ENCODE results near the gene ZMYM3. TPM values are rescaled to one million over a fixed set of nuclear protein-coding genes. Genes with fewer than 3 reads are reported as not detected.
"Not testable (repeated sequence)": the region's sequence is repeated elsewhere in the genome, so short reads cannot be mapped to it uniquely, and the experiment has no call there.

The ZMYM3 gene
- total RNA-seq, 1 experiment from 2014 or later: 42.9 TPM

DNA sequence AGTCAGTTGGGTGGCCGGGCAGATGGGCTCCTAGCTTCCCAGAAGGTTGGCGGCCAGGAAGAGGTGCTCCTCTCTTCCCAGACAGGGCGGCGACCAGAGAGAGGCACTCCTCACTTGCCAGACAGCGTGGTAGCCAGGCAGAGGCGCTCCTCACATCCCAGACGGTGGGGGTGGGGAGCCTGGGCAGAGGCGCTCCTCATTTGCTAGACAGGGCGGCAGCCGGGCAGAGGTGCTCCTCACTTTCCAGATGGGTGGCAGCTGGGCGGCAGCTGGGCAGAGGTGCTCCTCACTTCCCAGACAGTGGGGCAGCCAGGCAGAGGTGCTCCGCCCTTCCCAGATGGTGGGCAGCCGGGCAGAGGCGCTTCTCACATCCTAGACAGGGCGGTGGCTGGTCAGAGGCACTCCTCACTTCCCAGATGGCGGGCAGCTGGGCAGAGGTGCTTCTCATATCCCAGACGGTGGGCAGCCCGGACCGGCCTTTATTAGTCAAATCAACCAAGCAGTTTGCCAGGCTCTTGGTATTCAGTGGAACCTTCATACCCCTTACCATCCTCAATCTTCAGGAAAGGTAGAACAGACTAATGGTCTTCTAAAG is 16.0 kb upstream of the ZMYM3 start:
- Mint-ChIP-seq H3K27ac (ENCODE audit: unreplicated experiment) (no peak overlapping the region), H3K4me1 (ENCODE audit: low read depth, unreplicated experiment) (no peaks in the 10 kb centered on the region), H3K9me3 (ENCODE audit: low read depth, unreplicated experiment) (no peaks in the 10 kb centered on the region), H3K27me3 (ENCODE audit: unreplicated experiment) (no peaks in the 10 kb centered on the region), H3K4me3 (ENCODE audit: low read depth, unreplicated experiment) (no peak overlapping the region), H3K36me3 (ENCODE audit: insufficient read depth, unreplicated experiment) (no peaks in the 10 kb centered on the region)
- TF ChIP-seq CTCF (IDR thresholded peaks at IDR 0.05; ENCODE audit: unreplicated experiment): no peak
- no TSS peak for BruUV-seq (replicated peaks)
- DNase-seq: no peak
- CTCF ChIA-PET: no interaction called here
- intact Hi-C loops (cut with micrococcal nuclease; ENCODE audit: unreplicated experiment): no loop called here

- BruUV-seq (replicated peaks); H3K27me3 Mint-ChIP-seq (ENCODE audit: unreplicated experiment); H3K27ac Mint-ChIP-seq (ENCODE audit: unreplicated experiment); intact Hi-C loops (cut with micrococcal nuclease; ENCODE audit: unreplicated experiment); DNase-seq; H3K36me3 Mint-ChIP-seq (ENCODE audit: insufficient read depth, unreplicated experiment); H3K4me3 Mint-ChIP-seq (ENCODE audit: low read depth, unreplicated experiment); H3K4me1 Mint-ChIP-seq (ENCODE audit: low read depth, unreplicated experiment); CTCF ChIA-PET; H3K9me3 Mint-ChIP-seq (ENCODE audit: low read depth, unreplicated experiment): not testable (repeated sequence)
These were observed 14.7 kb upstream of the ZMYM3 start for GRCh38 chrX:71268624-71269023.

DNA sequence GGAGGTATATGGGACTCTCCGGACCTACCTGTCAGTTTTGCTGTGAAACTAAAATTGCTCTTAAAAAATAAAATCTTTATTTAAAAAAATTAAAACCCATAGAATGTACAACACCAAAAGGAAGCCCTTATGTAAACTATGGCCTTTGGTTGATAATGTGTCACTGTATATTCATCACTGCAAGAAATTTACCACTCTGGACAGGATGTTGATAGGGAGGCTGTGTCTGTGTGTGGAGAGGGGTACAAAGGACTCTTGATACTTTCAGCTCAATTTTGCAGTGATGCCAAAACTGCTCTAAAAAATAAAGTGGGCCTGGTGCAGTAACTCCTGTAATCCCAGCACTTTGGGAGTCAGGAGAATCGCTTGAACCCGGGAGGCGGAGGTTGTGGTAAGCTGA is 2.9 kb upstream of the ZMYM3 start:
- CTCF ChIA-PET: no interaction called here
- no peak for TF ChIP-seq CTCF (IDR thresholded peaks at IDR 0.05; ENCODE audit: unreplicated experiment)
- DNase-seq: no peak
- H3K36me3 Mint-ChIP-seq (ENCODE audit: insufficient read depth, unreplicated experiment): peaks cover 23% of the 10 kb centered on the region
- H3K9me3 Mint-ChIP-seq (ENCODE audit: low read depth, unreplicated experiment): no peaks in the 10 kb centered on the region
- H3K27ac Mint-ChIP-seq (ENCODE audit: unreplicated experiment): no peak overlapping the region
- H3K4me3 Mint-ChIP-seq (ENCODE audit: low read depth, unreplicated experiment): no peak overlapping the region
- no peaks in the 10 kb centered on the region for H3K27me3 Mint-ChIP-seq (ENCODE audit: unreplicated experiment)
- intact Hi-C loops (cut with micrococcal nuclease; ENCODE audit: unreplicated experiment): no loop called here
- BruUV-seq (replicated peaks): no TSS peak
- peaks cover 11% of the 10 kb centered on the region for H3K4me1 Mint-ChIP-seq (ENCODE audit: low read depth, unreplicated experiment)

GRCh38 chrX:71256051-71256450 is 2.1 kb upstream of the ZMYM3 start:
- peak overlapping the region; percentile 70 for H3K4me3 Mint-ChIP-seq (ENCODE audit: low read depth, unreplicated experiment)
- no peaks in the 10 kb centered on the region for H3K27me3 Mint-ChIP-seq (ENCODE audit: unreplicated experiment)
- intact Hi-C loops (cut with micrococcal nuclease; ENCODE audit: unreplicated experiment): no loop called here
- no peaks in the 10 kb centered on the region for H3K9me3 Mint-ChIP-seq (ENCODE audit: low read depth, unreplicated experiment)
- CTCF ChIA-PET: no interaction called here
- BruUV-seq (replicated peaks): no TSS peak
- peak overlapping the region; percentile 76 for H3K27ac Mint-ChIP-seq (ENCODE audit: unreplicated experiment)
- DNase-seq: no peak
- peaks cover 11% of the 10 kb centered on the region for H3K4me1 Mint-ChIP-seq (ENCODE audit: low read depth, unreplicated experiment)
- no peak for TF ChIP-seq CTCF (IDR thresholded peaks at IDR 0.05; ENCODE audit: unreplicated experiment)
- H3K36me3 Mint-ChIP-seq (ENCODE audit: insufficient read depth, unreplicated experiment): peaks cover 25% of the 10 kb centered on the region

- H3K36me3 Mint-ChIP-seq (ENCODE audit: insufficient read depth, unreplicated experiment): peaks cover 34% of the 10 kb centered on the region
- peak overlapping the region; percentile 13 for H3K27ac Mint-ChIP-seq (ENCODE audit: unreplicated experiment)
- TF ChIP-seq CTCF (IDR thresholded peaks at IDR 0.05; ENCODE audit: unreplicated experiment): peak; percentile 47
- H3K27me3 Mint-ChIP-seq (ENCODE audit: unreplicated experiment): no peaks in the 10 kb centered on the region
- intact Hi-C loops (cut with micrococcal nuclease; ENCODE audit: unreplicated experiment): no loop called here
- DNase-seq: peak; percentile 75
- peak overlapping the region; percentile 70 for H3K4me3 Mint-ChIP-seq (ENCODE audit: low read depth, unreplicated experiment)
- peaks cover 11% of the 10 kb centered on the region for H3K4me1 Mint-ChIP-seq (ENCODE audit: low read depth, unreplicated experiment)
- no peaks in the 10 kb centered on the region for H3K9me3 Mint-ChIP-seq (ENCODE audit: low read depth, unreplicated experiment)
- CTCF ChIA-PET: interaction anchor here (0.6 to 0.8 kb wide), 2 partner anchors 29 to 118 kb away, joined by 3 to 11 read pairs; no protein-coding TSS in a partner anchor
- BruUV-seq (replicated peaks): no TSS peak
These were observed 468 bp downstream of the ZMYM3 start for GRCh38 chrX:71253253-71254091.

All from Calu3 (cell line).